Dermis blood vessel endothelial cell (primary cell): ENCODE data around the gene C12orf57. TPM values are rescaled to one million over a fixed set of nuclear protein-coding genes. Genes with fewer than 3 reads are reported as not detected.

Source experiments
- DNase-seq: peaks from one replicate; pipeline ENCODE4 v3.0.0; 2010
- total RNA-seq: library from RNA; depleted of rRNA; stranded (reverse); fragments of >200 nt; gene quantifications from 2 replicates; pipeline ENCODE4 v1.2.3, GENCODE V29; 2014

The C12orf57 gene
- total RNA-seq, 1 donor from 2014 or later: 177 TPM

- no peak for DNase-seq
Observed at GRCh38 chr12:6938353-6939190, 5.2 kb upstream of the C12orf57 start.

- no peak for DNase-seq
Observed at GRCh38 chr12:6939191-6939540, 4.7 kb upstream of the C12orf57 start.

- no peak for DNase-seq
Observed at GRCh38 chr12:6941267-6941666, 2.6 kb upstream of the C12orf57 start.

- DNase-seq: no peak
Observed at GRCh38 chr12:6941782-6942181, 2.0 kb upstream of the C12orf57 start.

- no peak for DNase-seq
Observed at GRCh38 chr12:6942331-6942665, 1.5 kb upstream of the C12orf57 start.

GRCh38 chr12:6943389-6943721 is 467 bp upstream of the C12orf57 start:
- DNase-seq: peak; percentile 95

GRCh38 chr12:6944381-6945186 is 762 bp downstream of the C12orf57 start:
- peak; percentile 93 for DNase-seq

- DNase-seq: no peak
Observed at GRCh38 chr12:6945613-6946012, 1.8 kb downstream of the C12orf57 start.

GRCh38 chr12:6946033-6946919 is 2.5 kb downstream of the C12orf57 start:
- peak; percentile 38 for DNase-seq

GRCh38 chr12:6946920-6947374 is 3.1 kb downstream of the C12orf57 start:
- DNase-seq: no peak

- DNase-seq: no peak
Observed at GRCh38 chr12:6947615-6948014, 3.8 kb downstream of the C12orf57 start.

GRCh38 chr12:6948873-6949594 is 5.2 kb downstream of the C12orf57 start:
- DNase-seq: no peak

- DNase-seq: no peak
Observed at GRCh38 chr12:6950401-6950801, 6.6 kb downstream of the C12orf57 start.

- no peak for DNase-seq
Observed at GRCh38 chr12:6950811-6951540, 7.2 kb downstream of the C12orf57 start, which contains the start of gene PTPN6. Gene PTPN6 (plus strand): TSS chr12:6951356. CDS start chr12:6951513, 157 bp downstream.

- no peak for DNase-seq
Observed at GRCh38 chr12:6951551-6952120, 7.8 kb downstream of the C12orf57 start.

- DNase-seq: no peak
Observed at GRCh38 chr12:6952121-6952862, 8.5 kb downstream of the C12orf57 start.

GRCh38 chr12:6952863-6953441 is 9.1 kb downstream of the C12orf57 start:
- DNase-seq: no peak

- peak; percentile 51 for DNase-seq
Observed at GRCh38 chr12:6953442-6954315, 9.9 kb downstream of the C12orf57 start.
